CD4-positive, alpha-beta T cell treated with Interleukin-10 for 1 hour (primary cell): ENCODE results near the gene CTU2.

Source experiments
- DNase-seq: peaks from one replicate; pipeline ENCODE4 v3.0.0-alpha.2; 2020

Gene CTU2

GRCh38 chr16:88732172-88732960, 26.1 kb downstream of the CTU2 start:
- no peak for DNase-seq

GRCh38 chr16:88732961-88733294, 26.6 kb downstream of the CTU2 start:
- no peak for DNase-seq

DNA sequence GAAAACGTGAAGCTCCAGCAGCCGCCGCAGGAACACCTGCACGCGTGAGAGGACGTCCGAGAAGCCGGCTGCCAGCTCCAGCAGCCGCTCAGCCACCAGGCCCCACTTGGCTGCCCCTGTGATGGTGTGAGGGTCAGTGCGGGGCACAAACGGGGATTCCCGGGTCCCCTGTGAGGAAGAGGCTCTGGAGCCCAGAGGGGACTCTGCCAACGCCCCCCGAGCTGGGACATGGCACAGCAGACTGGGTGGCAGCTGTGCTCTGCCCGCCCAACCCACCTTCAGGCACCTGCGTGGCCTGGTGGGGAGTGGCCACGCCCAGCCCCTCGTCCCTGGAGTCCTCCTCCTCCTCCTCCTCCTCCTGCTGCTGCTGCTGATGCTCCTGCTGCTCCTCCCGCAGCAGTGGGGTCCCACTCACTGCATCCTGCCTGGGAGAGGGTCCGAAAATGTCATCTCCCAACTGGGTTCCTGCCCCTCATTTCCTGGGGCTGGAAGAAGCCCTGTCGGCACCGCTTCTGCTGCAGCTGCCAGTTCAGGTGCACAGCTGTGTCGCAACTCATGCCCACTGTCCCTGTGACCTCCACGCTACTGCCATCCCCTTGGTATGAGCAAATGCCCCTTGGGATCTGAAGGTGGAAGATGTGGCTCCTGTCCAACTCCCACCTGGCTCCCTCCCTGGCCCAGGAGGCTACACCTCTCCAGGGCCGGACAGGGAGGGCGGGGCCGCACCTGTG, 27.5 kb downstream of the CTU2 start:
- no peak for DNase-seq

DNA sequence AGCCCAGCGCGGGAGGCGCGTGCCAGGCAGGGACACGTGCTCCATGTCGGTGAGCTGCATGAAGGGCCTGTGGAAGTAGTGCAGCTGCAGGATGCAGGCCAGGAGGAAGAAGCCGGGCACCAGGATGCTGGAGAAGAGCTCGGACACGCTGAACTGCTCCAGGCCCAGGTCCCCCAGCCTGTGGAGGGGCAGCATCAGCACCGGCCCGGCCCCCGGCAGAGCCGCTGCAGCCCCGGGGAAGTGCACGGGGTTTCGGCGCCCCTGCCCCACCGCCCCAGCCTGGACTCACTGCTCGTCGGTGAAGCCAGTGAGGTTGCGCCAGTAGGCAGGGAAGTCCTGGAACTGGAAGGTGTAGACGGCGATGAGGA, 28.0 kb downstream of the CTU2 start:
- DNase-seq: no peak

DNA sequence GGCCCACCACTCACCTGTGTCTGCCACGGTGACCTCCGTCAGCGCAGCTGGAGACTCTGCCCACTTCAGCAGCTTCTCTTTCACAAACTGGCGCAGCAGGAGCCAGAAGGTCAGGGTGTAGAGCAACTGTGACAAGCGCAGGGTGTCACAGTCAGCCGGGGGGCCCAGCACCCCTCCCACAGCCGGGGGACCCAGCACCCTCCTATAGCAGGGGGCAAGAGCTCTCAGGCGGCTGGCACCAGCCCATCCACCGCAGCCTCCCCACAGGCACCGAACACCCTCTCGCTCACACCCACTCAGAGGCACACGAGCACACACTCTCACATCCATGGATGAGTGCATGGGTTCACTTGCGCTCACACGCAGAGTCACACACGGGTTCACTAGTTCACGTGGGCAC, 28.8 kb downstream of the CTU2 start:
- no peak for DNase-seq

DNA sequence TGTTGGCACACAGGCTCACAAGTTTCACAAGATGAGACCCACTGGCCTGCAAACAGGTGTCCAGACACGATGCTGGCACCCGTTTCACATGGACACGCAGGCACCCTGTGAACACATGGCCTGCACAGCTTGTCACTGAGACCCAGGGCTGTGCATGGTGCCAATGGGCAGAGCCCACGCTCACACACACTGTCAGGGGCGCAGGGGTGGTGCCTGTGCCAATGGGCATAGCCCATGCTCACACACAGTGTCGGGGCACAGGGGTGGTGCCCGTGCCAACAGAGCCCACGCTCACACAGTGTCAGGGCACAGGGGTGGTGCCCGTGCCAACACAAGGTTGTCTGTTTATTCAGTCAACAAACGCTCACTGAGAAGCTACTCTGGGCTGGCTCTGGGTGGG, 29.3 kb downstream of the CTU2 start:
- no peak for DNase-seq

- no peak for DNase-seq
Observed at GRCh38 chr16:88736088-88736487, 29.8 kb downstream of the CTU2 start.

- DNase-seq: no peak
Observed at GRCh38 chr16:88736496-88736895, 30.2 kb downstream of the CTU2 start.

DNA sequence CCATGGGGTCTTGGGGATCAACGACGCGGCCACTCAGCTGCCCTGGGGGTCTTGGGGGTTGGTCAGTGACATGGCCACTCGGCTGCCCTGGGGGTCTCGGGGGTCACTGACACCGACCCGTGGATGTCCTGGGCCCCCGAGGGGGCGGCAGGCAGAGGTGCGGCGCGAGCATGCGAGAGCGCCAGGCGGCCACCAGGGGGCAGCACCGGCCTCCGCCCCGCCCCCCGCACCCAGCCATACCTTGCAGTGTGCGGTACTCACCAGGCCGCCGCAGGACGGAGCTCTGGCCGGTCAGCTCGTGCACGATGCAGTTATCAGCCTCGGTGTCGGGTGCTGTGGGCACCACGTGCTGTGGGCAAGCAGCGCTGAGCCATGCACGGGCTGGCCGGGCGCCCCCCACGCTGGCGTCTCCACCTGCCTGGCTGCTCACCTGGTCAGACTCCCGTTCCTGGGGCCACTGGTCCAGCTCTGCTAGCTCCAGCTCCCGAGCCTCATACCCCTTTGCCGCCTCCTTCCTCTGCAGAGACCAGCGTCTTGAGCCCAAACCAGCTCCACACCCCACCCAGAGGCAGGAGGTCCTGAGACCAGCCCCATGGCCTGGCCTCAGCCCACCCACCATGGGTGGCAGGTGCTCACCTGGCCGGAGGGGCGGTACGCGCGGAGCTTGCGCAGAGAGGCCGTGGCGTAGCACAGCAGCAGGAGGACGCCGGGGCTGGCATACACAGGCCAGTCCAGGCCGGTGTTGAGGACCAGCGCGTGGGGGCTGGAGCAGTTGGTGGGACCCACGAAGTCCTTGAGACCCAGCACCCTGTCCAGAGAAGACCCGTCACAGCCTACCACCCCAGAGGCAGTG, 31.2 kb downstream of the CTU2 start:
- peak; percentile 78 for DNase-seq

DNA sequence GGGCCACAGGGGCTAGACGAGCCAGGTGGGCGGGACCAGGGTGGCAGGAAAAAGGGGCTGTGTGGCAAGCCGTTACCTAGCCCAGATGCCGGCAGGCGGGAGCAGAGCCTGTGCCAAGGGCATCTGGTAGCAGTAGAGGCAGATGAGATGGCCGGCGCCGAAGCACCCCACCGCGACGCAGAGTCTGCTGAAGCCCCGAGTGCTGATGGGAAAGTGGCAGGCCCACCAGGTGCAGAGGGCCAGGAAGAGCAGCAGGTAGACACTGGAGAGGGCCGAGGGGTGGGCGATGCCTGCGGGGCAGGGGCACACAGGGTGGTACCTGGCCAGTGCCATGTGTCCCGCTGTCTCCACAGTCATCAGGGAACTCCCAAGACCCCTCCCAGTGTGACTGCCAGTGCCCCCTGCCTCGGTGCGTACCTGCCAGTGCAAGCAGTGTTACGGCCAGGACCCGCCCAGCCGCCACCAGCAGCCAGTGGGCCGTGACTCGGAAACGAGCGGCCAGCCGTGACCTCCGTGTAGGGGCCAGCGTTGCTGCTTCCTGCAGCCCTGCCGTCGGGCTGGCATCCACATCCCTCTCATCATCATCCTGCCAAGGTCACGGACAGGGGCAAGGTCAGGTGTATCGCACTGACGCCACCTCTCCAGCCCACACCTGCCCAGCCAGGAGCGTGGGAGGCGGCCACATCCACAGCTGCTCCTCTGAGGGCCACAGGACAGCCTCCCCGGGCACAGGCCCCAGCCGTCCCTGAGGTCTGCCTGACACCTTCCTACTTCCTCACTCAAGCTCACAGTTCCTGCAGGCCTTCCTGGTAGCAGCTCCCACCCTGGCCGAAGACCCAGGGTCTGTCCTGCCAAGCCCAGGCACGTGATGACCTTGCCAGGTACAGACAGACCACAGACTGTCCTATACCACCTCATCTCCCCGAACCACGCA, 32.1 kb downstream of the CTU2 start:
- DNase-seq: no peak

DNA sequence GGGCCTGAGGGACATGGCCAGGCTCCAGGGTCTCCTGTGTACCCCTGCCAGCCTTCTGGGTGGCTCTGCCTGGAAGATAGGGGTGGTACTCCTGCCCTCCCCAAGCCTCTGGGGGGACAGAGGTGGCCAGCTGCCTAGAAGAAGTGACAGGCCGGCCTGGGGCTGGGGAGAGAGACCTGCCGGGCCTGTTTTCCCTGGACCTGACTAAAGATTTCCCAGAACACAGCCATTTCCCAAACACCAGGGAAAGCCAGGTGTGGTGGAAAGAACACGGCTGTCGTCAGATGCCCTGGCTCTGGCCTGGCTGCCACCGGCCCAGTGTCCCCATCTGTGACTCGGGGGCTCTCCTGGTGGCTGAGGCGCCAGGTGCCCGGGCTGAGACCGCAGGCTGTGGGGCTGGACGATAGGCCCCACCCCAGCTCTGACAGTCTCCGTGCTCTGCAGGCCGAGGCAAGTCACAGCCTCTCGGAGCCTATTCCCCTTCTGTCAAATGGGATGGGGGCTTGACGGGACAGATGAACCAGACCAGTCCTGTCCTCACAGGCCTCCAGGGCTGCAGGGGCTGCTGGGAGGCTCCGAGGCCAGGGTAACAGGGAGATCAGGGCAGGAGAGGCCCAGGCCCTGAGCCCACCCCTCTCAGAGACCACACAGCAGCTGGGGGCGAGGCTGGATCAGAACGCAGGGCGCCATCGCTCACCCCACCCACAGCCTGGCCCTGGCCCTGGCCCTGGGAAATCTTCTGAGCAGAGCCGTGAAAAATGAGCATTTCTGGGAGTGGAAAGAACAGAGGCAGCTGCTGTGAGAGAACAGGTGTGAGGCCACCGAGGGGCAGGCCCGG, 33.1 kb downstream of the CTU2 start:
- DNase-seq: no peak

GRCh38 chr16:88739977-88740726, 33.8 kb downstream of the CTU2 start:
- no peak for DNase-seq

DNA sequence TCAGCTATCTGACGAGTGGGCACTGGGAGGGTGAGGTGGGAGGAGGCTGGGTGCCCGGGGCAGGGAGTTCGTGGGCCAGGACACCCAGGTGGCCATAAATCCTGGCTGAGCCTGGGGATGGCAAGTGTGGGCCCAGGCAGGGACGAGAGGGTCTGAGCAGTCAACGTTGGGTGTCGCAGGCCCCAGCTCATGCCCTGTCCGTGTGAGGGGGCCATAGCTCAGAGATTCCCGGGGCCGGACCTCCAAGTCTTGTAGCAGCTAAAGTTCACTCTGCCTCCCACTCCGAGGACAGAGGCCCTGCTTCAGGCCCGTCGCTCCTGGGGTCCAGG, 34.4 kb downstream of the CTU2 start:
- DNase-seq: no peak

DNA sequence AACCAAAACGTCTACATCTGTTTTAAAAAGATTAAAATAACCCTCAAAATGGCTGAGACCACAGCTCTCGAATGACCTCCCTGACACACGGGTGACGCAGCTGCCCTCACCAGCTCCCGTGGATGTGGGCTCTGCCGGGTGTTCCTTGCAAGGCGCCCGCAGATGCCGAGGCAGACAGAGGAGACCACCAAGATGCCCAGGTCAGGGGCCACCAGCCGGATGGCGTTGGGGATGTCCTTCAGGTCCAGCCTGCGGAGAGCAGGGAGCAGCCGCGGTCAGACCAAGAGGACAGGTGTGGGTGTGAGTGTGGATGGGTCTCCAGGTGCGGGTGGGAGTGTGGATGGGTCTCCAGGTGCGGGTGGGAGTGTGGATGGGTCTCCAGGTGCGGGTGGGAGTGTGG, 35.1 kb downstream of the CTU2 start:
- no peak for DNase-seq

DNA sequence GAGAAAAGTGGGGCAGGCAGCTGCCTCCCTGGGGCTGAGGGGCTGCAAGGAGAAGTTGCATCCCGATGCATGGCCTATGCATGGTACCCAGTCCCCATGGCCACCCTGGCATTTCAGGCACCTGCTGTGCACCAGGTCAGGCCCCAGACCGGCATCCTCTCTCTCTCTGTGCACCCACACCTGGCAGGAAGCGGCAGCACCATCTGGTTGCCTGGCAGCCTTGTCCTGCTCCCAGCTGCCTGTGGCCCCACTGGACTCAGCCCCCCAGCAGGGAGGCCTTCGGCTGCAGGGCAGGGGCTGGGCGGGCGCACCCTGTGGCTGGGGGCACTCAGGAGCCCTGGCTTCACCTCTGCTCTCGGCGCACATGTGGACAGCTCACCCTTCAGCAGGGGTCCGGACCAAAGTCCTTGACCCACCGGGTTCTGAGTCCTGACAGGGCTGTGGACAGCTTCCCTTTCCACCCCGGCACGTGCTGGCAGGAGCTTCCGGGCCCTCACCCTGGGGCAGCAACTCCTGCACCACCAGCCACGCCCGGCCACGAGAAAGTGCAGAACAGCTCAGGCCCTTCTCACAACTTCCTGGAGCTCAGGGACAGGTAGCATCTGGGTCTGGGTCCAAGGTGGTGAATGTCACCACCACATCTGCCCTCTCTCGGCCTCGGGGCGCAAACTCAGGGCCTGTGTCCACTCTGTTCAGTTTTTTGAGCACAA, 36.7 kb downstream of the CTU2 start:
- no peak for DNase-seq

- DNase-seq: peak; percentile 75
Observed at GRCh38 chr16:88743693-88744576, 37.6 kb downstream of the CTU2 start.

- no peak for DNase-seq
Observed at GRCh38 chr16:88744577-88745521, 38.5 kb downstream of the CTU2 start.

GRCh38 chr16:88746506-88746905, 40.2 kb downstream of the CTU2 start:
- DNase-seq: no peak
